ENCODE measurements around the gene CELF1. TPM values are rescaled to one million over a fixed set of nuclear protein-coding genes. Genes with fewer than 3 reads are reported as not detected.
A peak's percentile ranks its signal among the peaks of the same experiment; 100 is the strongest.

The CELF1 gene
- polyA plus RNA-seq, 1 of the 3 experiments (the other 2 are of a cell fraction): 47.5 TPM

DNA sequence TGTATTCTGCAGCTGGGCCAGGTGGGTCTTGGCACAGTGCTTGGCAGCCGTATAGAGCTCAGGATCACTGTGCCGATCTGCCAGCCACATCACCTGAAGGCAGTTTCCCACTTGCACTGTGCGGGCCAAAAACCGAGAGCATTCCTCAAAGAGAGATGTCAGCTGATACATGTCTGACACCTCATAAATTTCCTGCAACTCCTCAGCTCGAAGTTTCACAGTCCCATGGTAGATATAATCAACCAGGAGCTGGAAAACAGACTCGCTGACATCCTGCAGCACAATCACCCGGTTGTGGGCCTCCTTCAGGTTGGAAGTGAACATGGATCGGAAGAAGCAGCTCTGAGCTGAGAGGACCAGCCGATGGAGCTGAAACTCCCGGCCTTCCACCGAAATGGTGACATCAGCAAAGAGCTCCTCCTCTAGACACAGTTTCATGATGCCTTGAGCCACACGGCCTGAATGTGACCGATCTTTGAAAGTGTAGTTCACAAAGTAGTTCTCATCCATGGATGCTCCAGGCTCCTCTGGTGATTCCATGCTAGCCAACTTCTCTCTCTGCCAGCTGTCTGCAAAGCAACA lies 24.6 kb upstream of the CELF1 start:
- no peak for DNase-seq
- POLR2A ChIA-PET: interaction anchor here (0.9 to 2.2 kb wide), 3 partner anchors 13 to 30 kb away, joined by 3 to 18 read pairs (median 7); partner anchors contain the start of gene PTPMT1

GRCh38 chr11:47573321-47573720 lies 20.4 kb upstream of the CELF1 start:
- no peak for DNase-seq
- Histone ChIP-seq H4K20me1 (ENCODE audit: insufficient read depth) (peaks cover 4% of the 10 kb centered on the region; the same call in 1 of the 2 replicates), H3F3A (replicated peaks; ENCODE audit: insufficient read depth) (peaks cover 7% of the 10 kb centered on the region), H3K9me2 (no peaks in the 10 kb centered on the region), H3K27me3 (ENCODE audit: insufficient read depth) (no peaks in the 10 kb centered on the region), H3K79me2 (ENCODE audit: insufficient read depth) (peaks cover 80% of the 10 kb centered on the region), H2AFZ (ENCODE audit: low read depth) (no peak overlapping the region), H3K4me3 (ENCODE audit: low read depth in 2 of 2, low read length in 1 of 2) (no peak overlapping the region), H3K4me2 (no peak overlapping the region), H3K9me3 (no peaks in the 10 kb centered on the region), H3K9ac (no peak overlapping the region), H3K36me3 (replicated peaks in 1 of 2; ENCODE audit: control insufficient read depth in 1 of 2, insufficient read depth in 2 of 2, low read length in 1 of 2) (peaks cover 41 to 51% of the 10 kb centered on the region in 2 experiments), H3K27ac (ENCODE audit: low read depth in 2 of 2, low read length in 1 of 2) (no peak overlapping the region), H3K4me1 (ENCODE audit: control insufficient read depth in 1 of 2, insufficient read depth in 2 of 2, low read depth in 1 of 2, low read length in 1 of 2) (peaks cover 16 to 22% of the 10 kb centered on the region in 2 experiments; a peak in 3 of 4 replicates)
- ChIA-PET CTCF (interaction anchor here (1.8 kb wide), 1 partner anchor 280 kb away, joined by 4 read pairs; no protein-coding TSS in a partner anchor), POLR2A (no interaction called here)
- 86% methylated on average over 11 of the region's 11 CpGs for WGBS (ENCODE audit: low lambda C conversion rate)
- TF ChIP-seq SIN3A (IDR thresholded peaks at IDR 0.05; ENCODE audit: borderline replicate concordance, low read depth, low read length) (no peak), FOXJ3 (CRISPR knock-in tag; IDR thresholded peaks at IDR 0.05) (no peak), TAF1 (IDR thresholded peaks at IDR 0.05; ENCODE audit: borderline replicate concordance, low read depth, low read length) (no peak), ELF1 (IDR thresholded peaks at IDR 0.05) (no peak), EZH2phosphoT487 (IDR thresholded peaks at IDR 0.05; ENCODE audit: borderline replicate concordance, low read depth) (no peak), MXI1 (IDR thresholded peaks at IDR 0.05; ENCODE audit: low read depth, low read length) (no peak)
- TF ChIP-seq, protein P1, sequence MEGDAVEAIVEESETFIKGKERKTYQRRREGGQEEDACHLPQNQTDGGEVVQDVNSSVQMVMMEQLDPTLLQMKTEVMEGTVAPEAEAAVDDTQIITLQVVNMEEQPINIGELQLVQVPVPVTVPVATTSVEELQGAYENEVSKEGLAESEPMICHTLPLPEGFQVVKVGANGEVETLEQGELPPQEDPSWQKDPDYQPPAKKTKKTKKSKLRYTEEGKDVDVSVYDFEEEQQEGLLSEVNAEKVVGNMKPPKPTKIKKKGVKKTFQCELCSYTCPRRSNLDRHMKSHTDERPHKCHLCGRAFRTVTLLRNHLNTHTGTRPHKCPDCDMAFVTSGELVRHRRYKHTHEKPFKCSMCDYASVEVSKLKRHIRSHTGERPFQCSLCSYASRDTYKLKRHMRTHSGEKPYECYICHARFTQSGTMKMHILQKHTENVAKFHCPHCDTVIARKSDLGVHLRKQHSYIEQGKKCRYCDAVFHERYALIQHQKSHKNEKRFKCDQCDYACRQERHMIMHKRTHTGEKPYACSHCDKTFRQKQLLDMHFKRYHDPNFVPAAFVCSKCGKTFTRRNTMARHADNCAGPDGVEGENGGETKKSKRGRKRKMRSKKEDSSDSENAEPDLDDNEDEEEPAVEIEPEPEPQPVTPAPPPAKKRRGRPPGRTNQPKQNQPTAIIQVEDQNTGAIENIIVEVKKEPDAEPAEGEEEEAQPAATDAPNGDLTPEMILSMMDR (IDR thresholded peaks at IDR 0.05): no peak

More for the DNA sequence above, 24.6 kb upstream of the CELF1 start:
- Histone ChIP-seq H3K27me3 (ENCODE audit: insufficient read depth) (no peaks in the 10 kb centered on the region), H3K9ac (peak overlapping the region; percentile 92), H4K20me1 (ENCODE audit: insufficient read depth) (no peaks in the 10 kb centered on the region), H3K4me2 (peak overlapping the region; percentile 94), H3K4me3 (ENCODE audit: low read depth in 2 of 2, low read length in 1 of 2) (peak overlapping the region; percentile 90 to 98), H3K36me3 (replicated peaks in 1 of 2; ENCODE audit: control insufficient read depth in 1 of 2, insufficient read depth in 2 of 2, low read length in 1 of 2) (peaks cover 40 to 59% of the 10 kb centered on the region in 2 experiments), H3K9me2 (no peaks in the 10 kb centered on the region), H3K4me1 (ENCODE audit: control insufficient read depth in 1 of 2, insufficient read depth in 2 of 2, low read depth in 1 of 2, low read length in 1 of 2) (peaks cover 13 to 25% of the 10 kb centered on the region in 2 experiments; a peak in 3 of 4 replicates), H3F3A (replicated peaks; ENCODE audit: insufficient read depth) (peaks cover 7% of the 10 kb centered on the region), H3K79me2 (ENCODE audit: insufficient read depth) (peaks cover 73% of the 10 kb centered on the region), H2AFZ (ENCODE audit: low read depth) (no peak overlapping the region), H3K27ac (ENCODE audit: low read depth in 2 of 2, low read length in 1 of 2) (peak overlapping the region; percentile 69 to 94; a peak in 3 of 4 replicates), H3K9me3 (no peaks in the 10 kb centered on the region)
- 33% methylated on average over 13 of the region's 13 CpGs for WGBS (ENCODE audit: low lambda C conversion rate)
- CTCF ChIA-PET: interaction anchor here (0.9 to 2.5 kb wide), 4 partner anchors 10 to 40 kb away, joined by 3 to 14 read pairs (median 4); partner anchors contain the start of genes CELF1 and PTPMT1
- TF ChIP-seq MXI1 (IDR thresholded peaks at IDR 0.05; ENCODE audit: low read depth, low read length) (no peak), JUND (IDR thresholded peaks at IDR 0.05) (no peak), GATA2 (CRISPR knock-in tag; IDR thresholded peaks at IDR 0.05) (0 out of 2 replicates have a peak, but pooled peaks have one; percentile 17), RAD21 (IDR thresholded peaks at IDR 0.05; ENCODE audit: low read length) (no peak)
- TF ChIP-seq, protein P1 (IDR thresholded peaks at IDR 0.05): no peak
